ENCODE results near the gene CISH.

- peak; percentile 78 for TF ChIP-seq CTCF (conservative IDR thresholded peaks at IDR 0.05; ENCODE audit: low read length)
- TF ChIP-seq EZH2phosphoT487 (IDR thresholded peaks at IDR 0.05; ENCODE audit: borderline replicate concordance): no peak
Measured at GRCh38 chr3:50627407-50628051, 16.0 kb upstream of the CISH start.
